K562 (cell line): ENCODE results near the gene CYB5R4. TPM values are rescaled to one million over a fixed set of nuclear protein-coding genes. Genes with fewer than 3 reads are reported as not detected.

Source experiments
- CCNT2 ChIP-seq: IDR thresholded peaks from 2 replicates; pipeline ENCODE4 v1.6.1; 2011; ENCODE audit warnings: borderline replicate concordance, low read depth, mild to moderate bottlenecking, moderate library complexity, mixed read lengths, low read length; ENCODE audit not compliant: insufficient read length; ENCODE audit errors: extremely low read depth
- FOSL1 ChIP-seq: fragments of 200-800 bp; sonication (Bioruptor generic); conservative IDR thresholded peaks from 2 replicates; pipeline ENCODE4 v1.6.1; 2016; ENCODE audit warnings: missing genetic modification characterization, missing compliant biosample characterization
- MAFF ChIP-seq: IDR thresholded peaks from 2 replicates; pipeline ENCODE4 v1.6.1; 2012; ENCODE audit warnings: low read length, improper control_type of control experiment
- MAFG ChIP-seq: fragments of 450-650 bp; conservative IDR thresholded peaks from 2 replicates; pipeline ENCODE4 v1.6.1; 2016; ENCODE audit warnings: missing genetic modification characterization, missing compliant biosample characterization
- SMARCA4 ChIP-seq: fragments of 450-650 bp; IDR thresholded peaks from 2 replicates; pipeline ENCODE4 v1.6.1; 2016
- SMARCA5 ChIP-seq: fragments of 450-650 bp; IDR thresholded peaks from 2 replicates; pipeline ENCODE4 v1.6.1; 2016
- ZNF175 ChIP-seq: fragments of 200-800 bp; sonication (Bioruptor generic); IDR thresholded peaks from 2 replicates; pipeline ENCODE4 v1.6.1; 2016; ENCODE audit warnings: low read depth, mild to moderate bottlenecking, missing genetic modification characterization, missing compliant biosample characterization
- ZNF408 ChIP-seq: fragments of 250-450 bp; sonication (Bioruptor Pico); IDR thresholded peaks from 2 replicates; pipeline ENCODE4 v1.4.0; 2020; ENCODE audit warnings: low read depth, mild to moderate bottlenecking, moderate library complexity
- ZNF41 ChIP-seq: fragments of 250-450 bp; sonication (Bioruptor Pico); conservative IDR thresholded peaks from 2 replicates; pipeline ENCODE4 v1.4.0; 2020; ENCODE audit warnings: mild to moderate bottlenecking
- ZNF766 ChIP-seq: fragments of 200-800 bp; sonication (Bioruptor generic); conservative IDR thresholded peaks from 2 replicates; pipeline ENCODE4 v1.6.1; 2016; ENCODE audit warnings: missing genetic modification characterization, missing compliant biosample characterization
- polyA plus RNA-seq, 8 experiments: library from polyadenylated mRNA; depleted of rRNA in 4 of 8; stranded (reverse) in 5 of 8; unstranded in 3 of 8; fragments of >200 nt; fragmentation: Nextera tagmentation in 2 of 8; fragmentation: Illumina TruSeq in 1 of 8; extraction: Ambion mirVana in 2 of 8; extraction: Trizol in 1 of 8; gene quantifications; 2 replicates each; pipeline versions ENCODE4 v1.2.1 to v1.2.3, GENCODE V29; 2011 to 2014; ENCODE audit warnings: inconsistent platforms in 1 of 8, missing spikeins in 1 of 8
- total RNA-seq, 7 experiments: library from RNA; depleted of rRNA in 6 of 7; stranded (reverse); fragments of >200 nt in 6 of 7; fragmentation: Illumina TruSeq in 2 of 7; extraction: Trizol in 2 of 7; gene quantifications; 2 replicates each; pipeline versions ENCODE4 v1.2.1 to v1.2.3, GENCODE V29; 2011 to 2021; ENCODE audit warnings: low replicate concordance in 1 of 7
- TF ChIP-seq, protein P1 (sequence below): fragments of 450-650 bp; IDR thresholded peaks from 2 replicates; pipeline ENCODE4 v1.6.1; 2014; ENCODE audit warnings: low read depth, mild to moderate bottlenecking, moderate library complexity, borderline replicate concordance
- TF ChIP-seq, protein P2 (sequence below): fragments of 450-650 bp; IDR thresholded peaks from 2 replicates; pipeline ENCODE4 v1.7.0; 2016; ENCODE audit warnings: borderline replicate concordance
- TF ChIP-seq, protein P3 (sequence below): fragments of 150-350 bp; IDR thresholded peaks from 2 replicates; pipeline ENCODE4 v1.6.1; 2014; ENCODE audit warnings: low read depth, mild to moderate bottlenecking, low read length, borderline replicate concordance
- TF ChIP-seq, protein P4 (sequence below): sonication (generic); formaldehyde crosslinking; IDR thresholded peaks from 2 replicates; pipeline ENCODE4 v1.8.1; 2023; ENCODE audit warnings: mild to moderate bottlenecking, missing genetic modification reagents

CYB5R4 gene
- total and polyA plus RNA-seq, 9 of the 15 experiments (the other 6 are each of a cell fraction or from before 2014, with no cell fraction given), result 5.9 to 23.1 (median 19.0) TPM

DNA sequence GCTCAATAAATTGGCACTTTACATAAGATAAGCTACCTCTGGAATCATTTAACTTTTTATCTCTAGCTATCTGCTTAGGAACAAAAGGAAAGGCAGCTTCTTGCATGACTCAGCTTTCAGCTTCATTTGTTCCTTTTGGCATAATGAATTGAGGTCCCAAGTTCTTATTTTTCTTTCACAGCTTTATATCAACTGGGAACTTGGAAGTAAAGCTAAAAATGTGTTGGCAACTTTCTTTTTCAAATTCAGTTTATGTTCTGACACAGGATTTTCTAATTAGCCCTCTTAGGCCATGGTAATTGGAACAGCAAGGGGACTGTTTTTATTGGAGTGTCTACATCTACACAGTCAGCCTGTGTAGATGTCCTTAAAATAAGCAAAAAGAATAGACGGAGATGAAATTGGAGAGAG, 118.8 kb downstream of the CYB5R4 start (continued):
- TF ChIP-seq, protein P1, sequence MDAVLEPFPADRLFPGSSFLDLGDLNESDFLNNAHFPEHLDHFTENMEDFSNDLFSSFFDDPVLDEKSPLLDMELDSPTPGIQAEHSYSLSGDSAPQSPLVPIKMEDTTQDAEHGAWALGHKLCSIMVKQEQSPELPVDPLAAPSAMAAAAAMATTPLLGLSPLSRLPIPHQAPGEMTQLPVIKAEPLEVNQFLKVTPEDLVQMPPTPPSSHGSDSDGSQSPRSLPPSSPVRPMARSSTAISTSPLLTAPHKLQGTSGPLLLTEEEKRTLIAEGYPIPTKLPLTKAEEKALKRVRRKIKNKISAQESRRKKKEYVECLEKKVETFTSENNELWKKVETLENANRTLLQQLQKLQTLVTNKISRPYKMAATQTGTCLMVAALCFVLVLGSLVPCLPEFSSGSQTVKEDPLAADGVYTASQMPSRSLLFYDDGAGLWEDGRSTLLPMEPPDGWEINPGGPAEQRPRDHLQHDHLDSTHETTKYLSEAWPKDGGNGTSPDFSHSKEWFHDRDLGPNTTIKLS, result no peak
- TF ChIP-seq, protein P2, sequence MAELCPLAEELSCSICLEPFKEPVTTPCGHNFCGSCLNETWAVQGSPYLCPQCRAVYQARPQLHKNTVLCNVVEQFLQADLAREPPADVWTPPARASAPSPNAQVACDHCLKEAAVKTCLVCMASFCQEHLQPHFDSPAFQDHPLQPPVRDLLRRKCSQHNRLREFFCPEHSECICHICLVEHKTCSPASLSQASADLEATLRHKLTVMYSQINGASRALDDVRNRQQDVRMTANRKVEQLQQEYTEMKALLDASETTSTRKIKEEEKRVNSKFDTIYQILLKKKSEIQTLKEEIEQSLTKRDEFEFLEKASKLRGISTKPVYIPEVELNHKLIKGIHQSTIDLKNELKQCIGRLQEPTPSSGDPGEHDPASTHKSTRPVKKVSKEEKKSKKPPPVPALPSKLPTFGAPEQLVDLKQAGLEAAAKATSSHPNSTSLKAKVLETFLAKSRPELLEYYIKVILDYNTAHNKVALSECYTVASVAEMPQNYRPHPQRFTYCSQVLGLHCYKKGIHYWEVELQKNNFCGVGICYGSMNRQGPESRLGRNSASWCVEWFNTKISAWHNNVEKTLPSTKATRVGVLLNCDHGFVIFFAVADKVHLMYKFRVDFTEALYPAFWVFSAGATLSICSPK, result no peak
- peak; percentile 43; the same call in 1 of the 2 replicates for TF ChIP-seq SMARCA5
- no peak for TF ChIP-seq ZNF175 (CRISPR knock-in tag)
- TF ChIP-seq SMARCA4, result peak; percentile 65
- TF ChIP-seq MAFF, result peak; percentile 56; the same call in 1 of the 2 replicates
- TF ChIP-seq FOSL1 (tag), result peak; percentile 46
- 0 out of 2 replicates have a peak, but pooled peaks have one; percentile 24 for TF ChIP-seq ZNF766 (CRISPR knock-in tag)
- TF ChIP-seq, protein P3, sequence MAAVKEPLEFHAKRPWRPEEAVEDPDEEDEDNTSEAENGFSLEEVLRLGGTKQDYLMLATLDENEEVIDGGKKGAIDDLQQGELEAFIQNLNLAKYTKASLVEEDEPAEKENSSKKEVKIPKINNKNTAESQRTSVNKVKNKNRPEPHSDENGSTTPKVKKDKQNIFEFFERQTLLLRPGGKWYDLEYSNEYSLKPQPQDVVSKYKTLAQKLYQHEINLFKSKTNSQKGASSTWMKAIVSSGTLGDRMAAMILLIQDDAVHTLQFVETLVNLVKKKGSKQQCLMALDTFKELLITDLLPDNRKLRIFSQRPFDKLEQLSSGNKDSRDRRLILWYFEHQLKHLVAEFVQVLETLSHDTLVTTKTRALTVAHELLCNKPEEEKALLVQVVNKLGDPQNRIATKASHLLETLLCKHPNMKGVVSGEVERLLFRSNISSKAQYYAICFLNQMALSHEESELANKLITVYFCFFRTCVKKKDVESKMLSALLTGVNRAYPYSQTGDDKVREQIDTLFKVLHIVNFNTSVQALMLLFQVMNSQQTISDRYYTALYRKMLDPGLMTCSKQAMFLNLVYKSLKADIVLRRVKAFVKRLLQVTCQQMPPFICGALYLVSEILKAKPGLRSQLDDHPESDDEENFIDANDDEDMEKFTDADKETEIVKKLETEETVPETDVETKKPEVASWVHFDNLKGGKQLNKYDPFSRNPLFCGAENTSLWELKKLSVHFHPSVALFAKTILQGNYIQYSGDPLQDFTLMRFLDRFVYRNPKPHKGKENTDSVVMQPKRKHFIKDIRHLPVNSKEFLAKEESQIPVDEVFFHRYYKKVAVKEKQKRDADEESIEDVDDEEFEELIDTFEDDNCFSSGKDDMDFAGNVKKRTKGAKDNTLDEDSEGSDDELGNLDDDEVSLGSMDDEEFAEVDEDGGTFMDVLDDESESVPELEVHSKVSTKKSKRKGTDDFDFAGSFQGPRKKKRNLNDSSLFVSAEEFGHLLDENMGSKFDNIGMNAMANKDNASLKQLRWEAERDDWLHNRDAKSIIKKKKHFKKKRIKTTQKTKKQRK, result no peak
- TF ChIP-seq ZNF41 (CRISPR knock-in tag), result no peak
- TF ChIP-seq CCNT2, result peak; percentile 14
- peak; percentile 83 for TF ChIP-seq MAFG (tag)
- no peak for TF ChIP-seq ZNF408 (CRISPR knock-in tag)
- TF ChIP-seq, protein P4, sequence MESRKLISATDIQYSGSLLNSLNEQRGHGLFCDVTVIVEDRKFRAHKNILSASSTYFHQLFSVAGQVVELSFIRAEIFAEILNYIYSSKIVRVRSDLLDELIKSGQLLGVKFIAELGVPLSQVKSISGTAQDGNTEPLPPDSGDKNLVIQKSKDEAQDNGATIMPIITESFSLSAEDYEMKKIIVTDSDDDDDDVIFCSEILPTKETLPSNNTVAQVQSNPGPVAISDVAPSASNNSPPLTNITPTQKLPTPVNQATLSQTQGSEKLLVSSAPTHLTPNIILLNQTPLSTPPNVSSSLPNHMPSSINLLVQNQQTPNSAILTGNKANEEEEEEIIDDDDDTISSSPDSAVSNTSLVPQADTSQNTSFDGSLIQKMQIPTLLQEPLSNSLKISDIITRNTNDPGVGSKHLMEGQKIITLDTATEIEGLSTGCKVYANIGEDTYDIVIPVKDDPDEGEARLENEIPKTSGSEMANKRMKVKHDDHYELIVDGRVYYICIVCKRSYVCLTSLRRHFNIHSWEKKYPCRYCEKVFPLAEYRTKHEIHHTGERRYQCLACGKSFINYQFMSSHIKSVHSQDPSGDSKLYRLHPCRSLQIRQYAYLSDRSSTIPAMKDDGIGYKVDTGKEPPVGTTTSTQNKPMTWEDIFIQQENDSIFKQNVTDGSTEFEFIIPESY, result no peak
- TF ChIP-seq, all 486 proteins: peak for 27
